CD4-positive, alpha-beta T cell (primary cell): ENCODE measurements around the gene FOSL1. TPM values are rescaled to one million over a fixed set of nuclear protein-coding genes. Genes with fewer than 3 reads are reported as not detected.
A peak's percentile ranks its signal among the peaks of the same experiment; 100 is the strongest.

Experiments used
- ATAC-seq: fragments of 200-7000 bp; cut with Tn5 transposase; one replicate; pipeline ENCODE4 v1.10.0; 2022; ENCODE audit warnings: mild to moderate bottlenecking; ENCODE audit not compliant: poor library complexity
- CTCF ChIA-PET: fragments of 350-600 bp; sonication (Branson Sonifier 250); formaldehyde crosslinking; loops from one replicate; lab custom pipeline; 2021; ENCODE audit warnings: antibody characterized with exemption, inconsistent platforms; lab: Charles Lee
- POLR2A ChIA-PET: fragments of 350-600 bp; sonication (Branson Sonifier 250); formaldehyde crosslinking; loops from one replicate; lab custom pipeline; 2021; ENCODE audit warnings: antibody characterized with exemption, inconsistent platforms; lab: Charles Lee
- DNase-seq, 14 experiments: peaks; one replicate each; pipeline ENCODE4 v3.0.0-alpha.2; 2013 to 2020; ENCODE audit warnings: mixed read lengths in 2 of 14
- H3K27ac ChIP-seq, 2 donors: one replicate each; pipeline versions ENCODE4 v1.5.1 to v1.7.0; 2013; ENCODE audit warnings: low read length in 2 of 2, low read depth in 1 of 2, mild to moderate bottlenecking in 1 of 2
- H3K27me3 ChIP-seq, 2 experiments: 1 replicate in 1 of 2; 2 replicates in 1 of 2; pipeline versions ENCODE4 v1.6.1 to v1.7.0; 2013; ENCODE audit warnings: low read length in 2 of 2, control low read depth in 1 of 2, mild to moderate bottlenecking in 1 of 2, moderate library complexity in 1 of 2; ENCODE audit not compliant: insufficient read depth in 2 of 2, control insufficient read depth in 1 of 2
- H3K36me3 ChIP-seq: one replicate; pipeline ENCODE4 v1.6.1; 2013; ENCODE audit warnings: low read length, control low read depth; ENCODE audit not compliant: insufficient read depth
- H3K4me1 ChIP-seq: one replicate; pipeline ENCODE4 v1.6.1; 2013; ENCODE audit warnings: low read length, control low read depth; ENCODE audit not compliant: insufficient read depth
- H3K4me3 ChIP-seq: one replicate; pipeline ENCODE4 v1.5.1; 2013; ENCODE audit warnings: mild to moderate bottlenecking, low read length, moderate library complexity
- H3K9me3 ChIP-seq, 2 experiments: 1 replicate in 1 of 2; 2 replicates in 1 of 2; pipeline versions ENCODE4 v1.6.1 to v1.7.0; 2013; ENCODE audit warnings: low read length in 2 of 2, mild to moderate bottlenecking in 2 of 2, control low read depth in 1 of 2, moderate library complexity in 1 of 2; ENCODE audit not compliant: control insufficient read depth in 1 of 2, insufficient read depth in 1 of 2
- H3K27ac Mint-ChIP-seq: one replicate; pipeline ENCODE4 v1.8.0; 2020; ENCODE audit warnings: mixed read lengths
- H3K27me3 Mint-ChIP-seq: one replicate; pipeline ENCODE4 v1.8.0; 2021; ENCODE audit warnings: mixed read lengths
- H3K36me3 Mint-ChIP-seq: one replicate; pipeline ENCODE4 v1.8.0; 2021; ENCODE audit warnings: low read depth, mixed read lengths
- H3K4me1 Mint-ChIP-seq: one replicate; pipeline ENCODE4 v1.8.0; 2021; ENCODE audit warnings: low read depth, mixed read lengths
- H3K4me3 Mint-ChIP-seq: one replicate; pipeline ENCODE4 v1.8.0; 2020; ENCODE audit warnings: mild to moderate bottlenecking, mixed read lengths
- H3K9me3 Mint-ChIP-seq: one replicate; pipeline ENCODE4 v1.8.0; 2020; ENCODE audit warnings: mixed read lengths
- intact Hi-C, 2 experiments: fragments of 100-400 bp; cut with DNase I in 1 of 2; cut with micrococcal nuclease in 1 of 2; formaldehyde crosslinking; loops; one replicate each; pipeline versions ENCODE4 v1.15.1 to v1.9.0; 2023 to 2025; cut with DNase I, micrococcal nuclease
- total RNA-seq, 174 experiments: library from RNA in 2 of 174; stranded (reverse) in 2 of 174; gene quantifications; one replicate each; pipeline ENCODE4 v1.2.3 and lab custom pipeline; 2021 to 2026
- TF ChIP-seq, protein P1 (sequence below): fragments of 200-600 bp; IDR thresholded peaks from one replicate; pipeline ENCODE4 v1.8.0; 2022; ENCODE audit warnings: antibody characterized with exemption, mild to moderate bottlenecking

Gene FOSL1
- total RNA-seq, 2 experiments from 2014 or later, result 1.8 to 2.2 TPM

- H3K27ac ChIP-seq, result peak within 1 kb of the TSS; percentile 88 to 91
- H3K4me1 ChIP-seq, result peaks cover 68% of the 10 kb centered on the region
- Mint-ChIP-seq H3K27ac (peak within 1 kb of the TSS; percentile 95), H3K9me3 (no peaks in the 10 kb centered on the region), H3K4me3 (peak within 1 kb of the TSS; percentile 87), H3K4me1 (peaks cover 63% of the 10 kb centered on the region), H3K36me3 (peaks cover 46% of the 10 kb centered on the region), H3K27me3 (no peaks in the 10 kb centered on the region)
- TF ChIP-seq, protein P1, sequence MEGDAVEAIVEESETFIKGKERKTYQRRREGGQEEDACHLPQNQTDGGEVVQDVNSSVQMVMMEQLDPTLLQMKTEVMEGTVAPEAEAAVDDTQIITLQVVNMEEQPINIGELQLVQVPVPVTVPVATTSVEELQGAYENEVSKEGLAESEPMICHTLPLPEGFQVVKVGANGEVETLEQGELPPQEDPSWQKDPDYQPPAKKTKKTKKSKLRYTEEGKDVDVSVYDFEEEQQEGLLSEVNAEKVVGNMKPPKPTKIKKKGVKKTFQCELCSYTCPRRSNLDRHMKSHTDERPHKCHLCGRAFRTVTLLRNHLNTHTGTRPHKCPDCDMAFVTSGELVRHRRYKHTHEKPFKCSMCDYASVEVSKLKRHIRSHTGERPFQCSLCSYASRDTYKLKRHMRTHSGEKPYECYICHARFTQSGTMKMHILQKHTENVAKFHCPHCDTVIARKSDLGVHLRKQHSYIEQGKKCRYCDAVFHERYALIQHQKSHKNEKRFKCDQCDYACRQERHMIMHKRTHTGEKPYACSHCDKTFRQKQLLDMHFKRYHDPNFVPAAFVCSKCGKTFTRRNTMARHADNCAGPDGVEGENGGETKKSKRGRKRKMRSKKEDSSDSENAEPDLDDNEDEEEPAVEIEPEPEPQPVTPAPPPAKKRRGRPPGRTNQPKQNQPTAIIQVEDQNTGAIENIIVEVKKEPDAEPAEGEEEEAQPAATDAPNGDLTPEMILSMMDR, result peak; percentile 95
- no peaks in the 10 kb centered on the region for H3K27me3 ChIP-seq
- ChIA-PET POLR2A (interaction anchor here (0.6 to 5.8 kb wide), 22 partner anchors 8 to 389 kb away, joined by 3 to 248 read pairs (median 12); partner anchors contain the start of genes AP5B1, BANF1, C11orf68 and CFL1), CTCF (interaction anchor here (0.5 to 5.2 kb wide), 33 partner anchors 8 to 346 kb away, joined by 3 to 80 read pairs (median 7); partner anchors contain the start of genes AP5B1, BANF1, C11orf68 and CFL1)
- DNase-seq (peak; percentile 92 to 98 (median 95)), ATAC-seq (peak; percentile 60)
- H3K36me3 ChIP-seq, result peaks cover 23% of the 10 kb centered on the region
- no peaks in the 10 kb centered on the region for H3K9me3 ChIP-seq
- peak within 1 kb of the TSS; percentile 93 for H3K4me3 ChIP-seq
- intact Hi-C loops, result loop anchor here (1.0 to 10.0 kb wide), 9 partner anchors 15 to 173 kb away; partner anchors contain the start of genes C11orf68 (in 2 of the 2), DRAP1 (in 2 of the 2), BANF1 (in 1 of the 2) and CFL1 (in 1 of the 2)
These were observed 11.9 kb downstream of the FOSL1 start, which contains the start of gene FIBP for GRCh38 chr11:65888163-65888814. TSS of gene FIBP (minus strand) at chr11:65888471. CDS start at chr11:65888418, 53 bp downstream.

GRCh38 chr11:65887723-65888162 lies 12.4 kb downstream of the FOSL1 start:
- DNase-seq (no peak), ATAC-seq (no peak)
- CTCF ChIA-PET, result interaction anchor here (0.5 to 5.2 kb wide), 27 partner anchors 7 to 346 kb away, joined by 3 to 80 read pairs (median 8); partner anchors contain the start of genes AP5B1, BANF1, C11orf68 and CFL1
- Histone ChIP-seq H3K27ac (peak overlapping the region; percentile 88 to 91), H3K27me3 (no peaks in the 10 kb centered on the region), H3K4me1 (peaks cover 62% of the 10 kb centered on the region), H3K4me3 (peak overlapping the region; percentile 93), H3K9me3 (no peaks in the 10 kb centered on the region), H3K36me3 (peaks cover 29% of the 10 kb centered on the region)
- peaks cover 48% of the 10 kb centered on the region for H3K36me3 Mint-ChIP-seq
- H3K27me3 Mint-ChIP-seq, result no peaks in the 10 kb centered on the region
- H3K9me3 Mint-ChIP-seq, result no peaks in the 10 kb centered on the region
- intact Hi-C loops, result loop anchor here (1.0 to 10.0 kb wide), 9 partner anchors 15 to 173 kb away; partner anchors contain the start of genes C11orf68 (in 2 of the 2), DRAP1 (in 2 of the 2), BANF1 (in 1 of the 2) and CFL1 (in 1 of the 2)
- H3K4me1 Mint-ChIP-seq, result peaks cover 58% of the 10 kb centered on the region
- POLR2A ChIA-PET, result interaction anchor here (0.6 to 5.8 kb wide), 17 partner anchors 12 to 388 kb away, joined by 3 to 248 read pairs (median 17); partner anchors contain the start of genes AP5B1, C11orf68, CFL1 and DRAP1
- H3K4me3 Mint-ChIP-seq, result peak overlapping the region; percentile 87
- TF ChIP-seq, protein P1, result no peak
- H3K27ac Mint-ChIP-seq, result peak overlapping the region; percentile 95
